Peyer's patch (tissue), 4 donors: ENCODE data around the gene PPID. TPM values are rescaled to one million over a fixed set of nuclear protein-coding genes. Genes with fewer than 3 reads are reported as not detected.
"Not testable (repeated sequence)": the region's sequence is repeated elsewhere in the genome, so short reads cannot be mapped to it uniquely, and the experiment has no call there.

Experiments used
- DNase-seq, 3 donors: peaks; one replicate each; pipeline ENCODE4 v3.0.0-alpha.2; 2017 to 2019
- H3K27ac ChIP-seq, 4 donors: fragments of 200-600 bp; sonication (generic); one replicate each; pipeline ENCODE4 v1.5.1; 2016 to 2019
- H3K27me3 ChIP-seq, 2 donors: fragments of 200-600 bp; sonication (generic); one replicate each; pipeline ENCODE4 v1.5.1; 2019
- H3K36me3 ChIP-seq, 3 donors: fragments of 200-600 bp; sonication (generic); one replicate each; pipeline ENCODE4 v1.5.1; 2016 to 2019
- H3K4me1 ChIP-seq, 4 donors: fragments of 200-600 bp; sonication (generic); one replicate each; pipeline ENCODE4 v1.5.1; 2016 to 2019
- H3K4me3 ChIP-seq, 4 donors: fragments of 200-600 bp; sonication (generic); 1 replicate in 3 of 4; 2 replicates in 1 of 4; pipeline ENCODE4 v1.5.1; 2016 to 2019; ENCODE audit warnings: mild to moderate bottlenecking in 1 of 4
- H3K9me3 ChIP-seq, 4 donors: fragments of 200-600 bp; sonication (generic); one replicate each; pipeline ENCODE4 v1.5.1; 2016 to 2019; ENCODE audit warnings: mild to moderate bottlenecking in 1 of 4
- CTCF ChIP-seq, 6 experiments: fragments of 450-650 bp in 4 of 6; fragments of 200-600 bp in 2 of 6; sonication (generic) in 1 of 6; IDR thresholded peaks; one replicate each; pipeline ENCODE4 v1.5.1; 2017 to 2019; ENCODE audit warnings: antibody characterized with exemption in 6 of 6, mild to moderate bottlenecking in 3 of 6, moderate library complexity in 1 of 6
- POLR2A ChIP-seq, 2 donors: fragments of 450-650 bp; IDR thresholded peaks; one replicate each; pipeline ENCODE4 v1.5.1; 2017; ENCODE audit warnings: antibody characterized with exemption in 2 of 2, mild to moderate bottlenecking in 2 of 2, moderate library complexity in 2 of 2
- total RNA-seq, 4 donors: library from RNA; depleted of rRNA; stranded (reverse); fragments of >200 nt; gene quantifications; one replicate each; pipeline ENCODE4 v1.1.0, GENCODE V29; 2016

Gene PPID
- total RNA-seq, 4 donors from 2014 or later = 21.9 to 60.2 (median 28.3) TPM

GRCh38 chr4:158758703-158759102 is 35.5 kb upstream of the PPID start:
- Histone ChIP-seq H3K36me3 (no peaks in the 10 kb centered on the region), H3K27me3 (no peaks in the 10 kb centered on the region), H3K9me3 (no peaks in the 10 kb centered on the region), H3K4me1 (no peaks in the 10 kb centered on the region), H3K4me3 (no peak overlapping the region), H3K27ac (no peak overlapping the region)
- no peak for DNase-seq
- TF ChIP-seq CTCF (IDR thresholded peaks at IDR 0.05) (no peak), POLR2A (IDR thresholded peaks at IDR 0.05) (no peak)

GRCh38 chr4:158758142-158758541 is 34.9 kb upstream of the PPID start:
- no peaks in the 10 kb centered on the region for H3K4me1 ChIP-seq
- H3K27me3 ChIP-seq = no peaks in the 10 kb centered on the region
- no peak overlapping the region for H3K27ac ChIP-seq
- H3K9me3 ChIP-seq = no peaks in the 10 kb centered on the region
- H3K4me3 ChIP-seq = no peak overlapping the region
- H3K36me3 ChIP-seq = no peaks in the 10 kb centered on the region
- no peak for DNase-seq
- TF ChIP-seq CTCF (IDR thresholded peaks at IDR 0.05) = no peak
- TF ChIP-seq POLR2A (IDR thresholded peaks at IDR 0.05) = no peak

GRCh38 chr4:158756588-158756987 is 33.4 kb upstream of the PPID start:
- H3K27ac ChIP-seq = no peak overlapping the region
- TF ChIP-seq POLR2A (IDR thresholded peaks at IDR 0.05) (no peak), CTCF (IDR thresholded peaks at IDR 0.05) (no peak)
- no peaks in the 10 kb centered on the region for H3K36me3 ChIP-seq
- no peaks in the 10 kb centered on the region for H3K4me1 ChIP-seq
- DNase-seq = no peak
- no peaks in the 10 kb centered on the region for H3K27me3 ChIP-seq
- no peak overlapping the region for H3K4me3 ChIP-seq
- H3K9me3 ChIP-seq = no peaks in the 10 kb centered on the region

GRCh38 chr4:158755819-158756218 is 32.6 kb upstream of the PPID start:
- DNase-seq, H3K4me1 ChIP-seq, H3K27ac ChIP-seq, H3K27me3 ChIP-seq, H3K9me3 ChIP-seq, H3K36me3 ChIP-seq, H3K4me3 ChIP-seq: not testable (repeated sequence)

GRCh38 chr4:158754385-158755180 is 31.4 kb upstream of the PPID start:
- Histone ChIP-seq H3K27ac (no peak overlapping the region), H3K27me3 (no peaks in the 10 kb centered on the region), H3K4me3 (no peak overlapping the region), H3K36me3 (no peaks in the 10 kb centered on the region), H3K9me3 (no peaks in the 10 kb centered on the region), H3K4me1 (no peaks in the 10 kb centered on the region)
- DNase-seq = no peak
- TF ChIP-seq POLR2A (IDR thresholded peaks at IDR 0.05) = no peak
- no peak for TF ChIP-seq CTCF (IDR thresholded peaks at IDR 0.05)

GRCh38 chr4:158750379-158750778 is 27.2 kb upstream of the PPID start:
- no peak for DNase-seq
- Histone ChIP-seq H3K4me3 (no peak overlapping the region), H3K27ac (no peak overlapping the region), H3K4me1 (no peaks in the 10 kb centered on the region), H3K9me3 (no peaks in the 10 kb centered on the region), H3K27me3 (no peaks in the 10 kb centered on the region), H3K36me3 (no peaks in the 10 kb centered on the region)
- TF ChIP-seq POLR2A (IDR thresholded peaks at IDR 0.05) (no peak), CTCF (IDR thresholded peaks at IDR 0.05) (no peak)

GRCh38 chr4:158746537-158746936 is 23.3 kb upstream of the PPID start:
- DNase-seq, H3K27ac ChIP-seq, H3K4me3 ChIP-seq, H3K4me1 ChIP-seq, H3K9me3 ChIP-seq, H3K27me3 ChIP-seq, H3K36me3 ChIP-seq: not testable (repeated sequence)
